ENCODE measurements around the gene KRABD2.
"Not testable (repeated sequence)": the region's sequence is repeated elsewhere in the genome, so short reads cannot be mapped to it uniquely, and the experiment has no call there.

KRABD2 gene

GRCh38 chr17:8360751-8361150, 15.8 kb downstream of the KRABD2 start:
- DNase-seq (ENCODE audit: low read depth) = no peak

- DNase-seq (ENCODE audit: low read depth) = no peak
Observed at GRCh38 chr17:8360260-8360659, 16.2 kb downstream of the KRABD2 start.

- no peak for DNase-seq (ENCODE audit: low read depth)
Observed at GRCh38 chr17:8359769-8360168, 16.7 kb downstream of the KRABD2 start.

- DNase-seq (ENCODE audit: low read depth) = no peak
Observed at GRCh38 chr17:8357910-8358309, 18.6 kb downstream of the KRABD2 start.

GRCh38 chr17:8354236-8354635, 22.3 kb downstream of the KRABD2 start:
- DNase-seq (ENCODE audit: low read depth) = no peak

- no peak for DNase-seq (ENCODE audit: low read depth)
Observed at GRCh38 chr17:8353736-8354135, 22.8 kb downstream of the KRABD2 start.

GRCh38 chr17:8350339-8350738, 26.2 kb downstream of the KRABD2 start:
- no peak for DNase-seq (ENCODE audit: low read depth)

GRCh38 chr17:8347001-8347400, 29.5 kb downstream of the KRABD2 start:
- not testable (repeated sequence) for DNase-seq (ENCODE audit: low read depth)

- DNase-seq (ENCODE audit: low read depth) = no peak
Observed at GRCh38 chr17:8345951-8346665, 30.4 kb downstream of the KRABD2 start.

- no peak for DNase-seq (ENCODE audit: low read depth)
Observed at GRCh38 chr17:8345052-8345690, 31.3 kb downstream of the KRABD2 start.

- no peak for DNase-seq (ENCODE audit: low read depth)
Observed at GRCh38 chr17:8341456-8341855, 35.0 kb downstream of the KRABD2 start.

- DNase-seq (ENCODE audit: low read depth) = no peak
Observed at GRCh38 chr17:8339540-8339939, 37.0 kb downstream of the KRABD2 start, which contains the start of gene ODF4. TSS of gene ODF4 (plus strand) at chr17:8339840. CDS start at chr17:8340052, 212 bp downstream.

GRCh38 chr17:8338753-8339140, 37.8 kb downstream of the KRABD2 start:
- no peak for DNase-seq (ENCODE audit: low read depth)

- no peak for DNase-seq (ENCODE audit: low read depth)
Observed at GRCh38 chr17:8337802-8338752, 38.4 kb downstream of the KRABD2 start.

GRCh38 chr17:8333281-8333680, 43.2 kb downstream of the KRABD2 start:
- DNase-seq (ENCODE audit: low read depth) = no peak

GRCh38 chr17:8332688-8333087, 43.8 kb downstream of the KRABD2 start:
- no peak for DNase-seq (ENCODE audit: low read depth)

GRCh38 chr17:8332128-8332527, 44.4 kb downstream of the KRABD2 start:
- DNase-seq (ENCODE audit: low read depth) = no peak

GRCh38 chr17:8327303-8327649, 49.2 kb downstream of the KRABD2 start:
- DNase-seq (ENCODE audit: low read depth) = no peak

All from stimulated activated CD8-positive, alpha-beta memory T cell treated with anti-CD3 and anti-CD28 coated beads, Interleukin-15, amount 100 ng/mL, for 1 hour (primary cell).